Muscle layer of duodenum (tissue), 2 donors: ENCODE data around the gene ANKS3.

ENCODE experiments used
- H3K27ac ChIP-seq: one replicate; pipeline ENCODE4 v1.7.0; 2013; ENCODE audit warnings: mild to moderate bottlenecking, low read length
- H3K27me3 ChIP-seq: one replicate; pipeline ENCODE4 v1.7.0; 2013; ENCODE audit warnings: low read depth, mild to moderate bottlenecking, control low read depth, low read length
- H3K36me3 ChIP-seq, 2 donors: one replicate each; pipeline ENCODE4 v1.7.0; 2013; ENCODE audit warnings: low read length in 2 of 2, control low read depth in 1 of 2, mild to moderate bottlenecking in 1 of 2; ENCODE audit not compliant: insufficient read depth in 2 of 2, control insufficient read depth in 1 of 2
- H3K4me1 ChIP-seq, 2 donors: one replicate each; pipeline ENCODE4 v1.7.0; 2013; ENCODE audit warnings: low read length in 2 of 2, mild to moderate bottlenecking in 2 of 2, control low read depth in 1 of 2, moderate library complexity in 1 of 2; ENCODE audit not compliant: insufficient read depth in 2 of 2, control insufficient read depth in 1 of 2
- H3K4me3 ChIP-seq, 2 donors: one replicate each; pipeline ENCODE4 v1.7.0; 2013; ENCODE audit warnings: low read length in 2 of 2, low read depth in 1 of 2, mild to moderate bottlenecking in 1 of 2
- H3K9me3 ChIP-seq, 2 donors: one replicate each; pipeline ENCODE4 v1.7.0; 2013; ENCODE audit warnings: low read length in 2 of 2, control low read depth in 1 of 2, mild to moderate bottlenecking in 1 of 2; ENCODE audit not compliant: control insufficient read depth in 1 of 2
- donor health status: healthy.

The ANKS3 gene

GRCh38 chr16:4668313-4668960, 65.6 kb downstream of the ANKS3 start:
- Histone ChIP-seq H3K27ac (no peak overlapping the region), H3K4me3 (no peak overlapping the region), H3K4me1 (peaks cover 5 to 15% of the 10 kb centered on the region in 2 donors), H3K9me3 (no peaks in the 10 kb centered on the region), H3K36me3 (peaks cover 44 to 68% of the 10 kb centered on the region in 2 donors), H3K27me3 (no peaks in the 10 kb centered on the region)

- Histone ChIP-seq H3K27me3 (no peaks in the 10 kb centered on the region), H3K27ac (no peak overlapping the region), H3K36me3 (peaks cover 43 to 63% of the 10 kb centered on the region in 2 donors), H3K4me3 (no peak overlapping the region), H3K9me3 (no peaks in the 10 kb centered on the region), H3K4me1 (peaks cover 5 to 17% of the 10 kb centered on the region in 2 donors)
These were observed 66.7 kb downstream of the ANKS3 start for GRCh38 chr16:4667203-4667963.

GRCh38 chr16:4666537-4667202, 67.4 kb downstream of the ANKS3 start:
- Histone ChIP-seq H3K4me3 (no peak overlapping the region), H3K27me3 (no peaks in the 10 kb centered on the region), H3K36me3 (peaks cover 42 to 62% of the 10 kb centered on the region in 2 donors), H3K4me1 (peaks cover 5 to 17% of the 10 kb centered on the region in 2 donors), H3K27ac (no peak overlapping the region), H3K9me3 (no peaks in the 10 kb centered on the region)

- Histone ChIP-seq H3K9me3 (no peaks in the 10 kb centered on the region), H3K27me3 (no peaks in the 10 kb centered on the region), H3K4me3 (no peak overlapping the region), H3K4me1 (peaks cover 5 to 25% of the 10 kb centered on the region in 2 donors), H3K36me3 (peaks cover 32 to 48% of the 10 kb centered on the region in 2 donors), H3K27ac (no peak overlapping the region)
These were observed 69.3 kb downstream of the ANKS3 start for GRCh38 chr16:4664538-4665418.

- Histone ChIP-seq H3K36me3 (peaks cover 25 to 48% of the 10 kb centered on the region in 2 donors), H3K27ac (no peak overlapping the region), H3K9me3 (no peaks in the 10 kb centered on the region), H3K4me3 (no peak overlapping the region), H3K4me1 (peaks cover 5 to 28% of the 10 kb centered on the region in 2 donors), H3K27me3 (no peaks in the 10 kb centered on the region)
These were observed 70.2 kb downstream of the ANKS3 start for GRCh38 chr16:4663777-4664465.

GRCh38 chr16:4663465-4663776, 70.7 kb downstream of the ANKS3 start:
- Histone ChIP-seq H3K27me3 (no peaks in the 10 kb centered on the region), H3K36me3 (peaks cover 20 to 43% of the 10 kb centered on the region in 2 donors), H3K9me3 (no peaks in the 10 kb centered on the region), H3K4me1 (peaks cover 5 to 28% of the 10 kb centered on the region in 2 donors), H3K27ac (no peak overlapping the region), H3K4me3 (no peak overlapping the region)

- H3K4me3 ChIP-seq: no peak overlapping the region
- no peaks in the 10 kb centered on the region for H3K27me3 ChIP-seq
- peaks cover 6 to 40% of the 10 kb centered on the region in 2 donors for H3K36me3 ChIP-seq
- no peaks in the 10 kb centered on the region for H3K9me3 ChIP-seq
- H3K27ac ChIP-seq: no peak overlapping the region
- H3K4me1 ChIP-seq: peaks cover 5 to 28% of the 10 kb centered on the region in 2 donors
These were observed 72.4 kb downstream of the ANKS3 start for GRCh38 chr16:4661661-4662060.

- Histone ChIP-seq H3K4me3 (no peak overlapping the region), H3K4me1 (peaks cover 5 to 28% of the 10 kb centered on the region in 2 donors), H3K27me3 (no peaks in the 10 kb centered on the region), H3K27ac (no peak overlapping the region), H3K9me3 (no peaks in the 10 kb centered on the region), H3K36me3 (peaks cover 8 to 40% of the 10 kb centered on the region in 2 donors)
These were observed 73.5 kb downstream of the ANKS3 start for GRCh38 chr16:4660454-4661007.

GRCh38 chr16:4659363-4660353, 74.4 kb downstream of the ANKS3 start:
- H3K36me3 ChIP-seq: peaks cover 17 to 44% of the 10 kb centered on the region in 2 donors
- H3K9me3 ChIP-seq: no peaks in the 10 kb centered on the region
- peaks cover 4 to 23% of the 10 kb centered on the region in 2 donors for H3K4me1 ChIP-seq
- H3K27ac ChIP-seq: no peak overlapping the region
- no peak overlapping the region for H3K4me3 ChIP-seq
- no peaks in the 10 kb centered on the region for H3K27me3 ChIP-seq
